K562 (cell line): Measurements from ENCODE around the gene GTF2A1.

Source experiments
- CHD1 ChIP-seq: fragments of 200-600 bp; sonication (generic); IDR thresholded peaks from one replicate; pipeline ENCODE4 v1.6.1; 2012; ENCODE audit warnings: mild to moderate bottlenecking, moderate library complexity, low read length, inconsistent platforms
- CTCF ChIP-seq, 3 experiments: IDR thresholded peaks in 2 of 3; conservative IDR thresholded peaks in 1 of 3; 2 replicates each; pipeline ENCODE4 v1.5.1; 2011 to 2012; ENCODE audit warnings: low read length in 3 of 3, mild to moderate bottlenecking in 3 of 3, control low read depth in 2 of 3, improper control_type of control experiment in 1 of 3, inconsistent platforms in 1 of 3, low read depth in 1 of 3, mixed read lengths in 1 of 3, moderate library complexity in 1 of 3; ENCODE audit not compliant: insufficient read depth in 2 of 3
- ETV5 ChIP-seq: sonication (generic); formaldehyde crosslinking; IDR thresholded peaks from 2 replicates; pipeline ENCODE4 v1.4.0; 2020; ENCODE audit warnings: low read depth, mild to moderate bottlenecking, missing genetic modification reagents
- KDM5B ChIP-seq: fragments of 200-600 bp; sonication (generic); IDR thresholded peaks from 2 replicates; pipeline ENCODE4 v1.6.1; 2012; ENCODE audit warnings: low read depth, mild to moderate bottlenecking, moderate library complexity, low read length, control low read depth, inconsistent platforms; ENCODE audit not compliant: insufficient replicate concordance
- NR2C2 ChIP-seq, 2 experiments: fragments of 200-800 bp in 1 of 2; sonication (Bioruptor generic) in 1 of 2; sonication (generic) in 1 of 2; formaldehyde crosslinking in 1 of 2; IDR thresholded peaks; 2 replicates each; pipeline versions ENCODE4 v1.6.1 to v1.8.0; 2016 to 2022; ENCODE audit warnings: mild to moderate bottlenecking in 1 of 2, missing compliant biosample characterization in 1 of 2, missing genetic modification characterization in 1 of 2, missing genetic modification reagents in 1 of 2
- NR3C1 ChIP-seq: sonication (generic); formaldehyde crosslinking; IDR thresholded peaks from 2 replicates; pipeline ENCODE4 v1.8.1; 2022; ENCODE audit warnings: missing genetic modification reagents
- PML ChIP-seq: IDR thresholded peaks from 2 replicates; pipeline ENCODE4 v1.6.1; 2012; ENCODE audit warnings: low read length, inconsistent platforms
- RAD51 ChIP-seq: fragments of 450-650 bp; IDR thresholded peaks from 2 replicates; pipeline ENCODE4 v1.7.1; 2016; ENCODE audit warnings: low read depth, mild to moderate bottlenecking, borderline replicate concordance
- SP1 ChIP-seq: sonication (generic); formaldehyde crosslinking; IDR thresholded peaks from 2 replicates; pipeline ENCODE4 v1.8.1; 2022; ENCODE audit warnings: mild to moderate bottlenecking, missing genetic modification reagents
- TEAD4 ChIP-seq, 2 experiments: sonication (generic) in 1 of 2; formaldehyde crosslinking in 1 of 2; IDR thresholded peaks; 2 replicates each; pipeline versions ENCODE4 v1.6.1 to v1.8.0; 2012 to 2022; ENCODE audit warnings: borderline replicate concordance in 1 of 2, inconsistent platforms in 1 of 2, low read length in 1 of 2, mild to moderate bottlenecking in 1 of 2, missing genetic modification reagents in 1 of 2
- USF1 ChIP-seq: sonication (generic); formaldehyde crosslinking; IDR thresholded peaks from 2 replicates; pipeline ENCODE4 v1.9.0; 2022; ENCODE audit warnings: mild to moderate bottlenecking, missing genetic modification reagents
- ZNF444 ChIP-seq: fragments of 250-450 bp; sonication (Bioruptor Pico); IDR thresholded peaks from 2 replicates; pipeline ENCODE4 v1.4.0; 2020; ENCODE audit warnings: mild to moderate bottlenecking, moderate library complexity
- ZNF644 ChIP-seq: fragments of 200-800 bp; sonication (Bioruptor generic); IDR thresholded peaks from 2 replicates; pipeline ENCODE4 v1.6.1; 2016; ENCODE audit warnings: low read depth, missing genetic modification characterization, missing compliant biosample characterization
- ZNF830 ChIP-seq: fragments of 250-450 bp; sonication (Bioruptor Pico); IDR thresholded peaks from 2 replicates; pipeline ENCODE4 v1.5.0; 2021; ENCODE audit warnings: mild to moderate bottlenecking

GRCh38 chr14:81187832-81188522 lies 32.8 kb downstream of the GTF2A1 start:
- no peak for TF ChIP-seq CHD1
- no peak for TF ChIP-seq SP1 (CRISPR knock-in tag)
- no peak for TF ChIP-seq CTCF (IDR thresholded peaks at IDR 0.05 in 2 of 3, conservative IDR thresholded peaks at IDR 0.05 in 1 of 3; ENCODE audit: insufficient read depth in 2 of 3, low read depth in 1 of 3, low read length in 3 of 3)
- TF ChIP-seq ZNF644 (tag): no peak
- TF ChIP-seq NR2C2 (CRISPR knock-in tag; IDR thresholded peaks at IDR 0.05): no peak
- TF ChIP-seq NR2C2 (tag; IDR thresholded peaks at IDR 0.05): no peak
- no peak for TF ChIP-seq NR3C1 (CRISPR knock-in tag)
- no peak for TF ChIP-seq PML
- TF ChIP-seq ZNF830 (CRISPR knock-in tag): no peak
- no peak for TF ChIP-seq ZNF444 (CRISPR knock-in tag)
- no peak for TF ChIP-seq KDM5B
- TF ChIP-seq RAD51: no peak
- TF ChIP-seq TEAD4 (IDR thresholded peaks at IDR 0.05; ENCODE audit: low read length): no peak
- TF ChIP-seq TEAD4 (CRISPR knock-in tag; IDR thresholded peaks at IDR 0.05; ENCODE audit: borderline replicate concordance): no peak
- no peak for TF ChIP-seq USF1 (CRISPR knock-in tag)
- no peak for TF ChIP-seq ETV5 (CRISPR knock-in tag)
